Loucy (cell line): ENCODE data around the gene CLCNKB.
"Not testable (repeated sequence)": the region's sequence is repeated elsewhere in the genome, so short reads cannot be mapped to it uniquely, and the experiment has no call there.

Source experiments
- EZH2phosphoT487 ChIP-seq: fragments of 200-600 bp; IDR thresholded peaks from 2 replicates; pipeline ENCODE4 v1.6.1; 2018; ENCODE audit warnings: antibody characterized with exemption, mild to moderate bottlenecking, moderate library complexity, borderline replicate concordance
- TF ChIP-seq, protein P1 (sequence below): fragments of 200-600 bp; sonication (generic); conservative IDR thresholded peaks from 2 replicates; pipeline ENCODE4 v1.5.1; 2014; ENCODE audit warnings: mild to moderate bottlenecking, antibody characterized with exemption, low read length

DNA sequence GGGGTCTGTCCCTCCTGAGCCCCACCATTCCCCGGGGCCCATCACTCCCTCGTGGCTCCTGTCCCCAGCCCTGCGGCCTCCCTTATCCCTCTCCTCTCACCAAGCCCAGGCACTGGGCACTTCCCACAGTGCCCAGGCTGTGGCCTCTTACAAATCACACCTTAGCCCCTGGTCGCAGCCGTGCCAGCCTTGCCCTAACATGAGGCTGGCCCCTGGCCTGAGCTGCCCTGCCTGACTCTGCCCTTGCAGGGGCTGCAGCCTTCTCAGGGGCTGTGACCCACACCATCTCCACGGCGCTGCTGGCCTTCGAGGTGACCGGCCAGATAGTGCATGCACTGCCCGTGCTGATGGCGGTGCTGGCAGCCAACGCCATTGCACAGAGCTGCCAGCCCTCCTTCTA is 8.4 kb downstream of the CLCNKB start:
- TF ChIP-seq, protein P1, sequence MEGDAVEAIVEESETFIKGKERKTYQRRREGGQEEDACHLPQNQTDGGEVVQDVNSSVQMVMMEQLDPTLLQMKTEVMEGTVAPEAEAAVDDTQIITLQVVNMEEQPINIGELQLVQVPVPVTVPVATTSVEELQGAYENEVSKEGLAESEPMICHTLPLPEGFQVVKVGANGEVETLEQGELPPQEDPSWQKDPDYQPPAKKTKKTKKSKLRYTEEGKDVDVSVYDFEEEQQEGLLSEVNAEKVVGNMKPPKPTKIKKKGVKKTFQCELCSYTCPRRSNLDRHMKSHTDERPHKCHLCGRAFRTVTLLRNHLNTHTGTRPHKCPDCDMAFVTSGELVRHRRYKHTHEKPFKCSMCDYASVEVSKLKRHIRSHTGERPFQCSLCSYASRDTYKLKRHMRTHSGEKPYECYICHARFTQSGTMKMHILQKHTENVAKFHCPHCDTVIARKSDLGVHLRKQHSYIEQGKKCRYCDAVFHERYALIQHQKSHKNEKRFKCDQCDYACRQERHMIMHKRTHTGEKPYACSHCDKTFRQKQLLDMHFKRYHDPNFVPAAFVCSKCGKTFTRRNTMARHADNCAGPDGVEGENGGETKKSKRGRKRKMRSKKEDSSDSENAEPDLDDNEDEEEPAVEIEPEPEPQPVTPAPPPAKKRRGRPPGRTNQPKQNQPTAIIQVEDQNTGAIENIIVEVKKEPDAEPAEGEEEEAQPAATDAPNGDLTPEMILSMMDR, result not testable (repeated sequence)
- TF ChIP-seq EZH2phosphoT487, result not testable (repeated sequence)
